Epithelial cell of proximal tubule (primary cell): Measurements from ENCODE around the gene MARS1. TPM values are rescaled to one million over a fixed set of nuclear protein-coding genes. Genes with fewer than 3 reads are reported as not detected.

Experiments
- DNase-seq: peaks from one replicate; pipeline ENCODE4 v3.0.0-alpha.2; 2011; ENCODE audit warnings: low read depth
- H3K4me3 ChIP-seq: 2 replicates; pipeline ENCODE4 v1.5.1; 2011; ENCODE audit warnings: low read depth, mild to moderate bottlenecking, low read length
- CTCF ChIP-seq: conservative IDR thresholded peaks from 2 replicates; pipeline ENCODE4 v1.5.1; 2012; ENCODE audit warnings: low read depth, mild to moderate bottlenecking, low read length
- total RNA-seq: library from RNA; depleted of rRNA; stranded (reverse); fragments of >200 nt; gene quantifications from 2 replicates; pipeline ENCODE4 v1.2.3, GENCODE V29; 2015

The MARS1 gene
- total RNA-seq, 1 donor from 2014 or later: 107 TPM

- no peak for TF ChIP-seq CTCF
- H3K4me3 ChIP-seq: no peak overlapping the region
Measured at GRCh38 chr12:57563358-57563757, 75.5 kb downstream of the MARS1 start.

GRCh38 chr12:57564178-57564740 is 76.4 kb downstream of the MARS1 start:
- no peak for TF ChIP-seq CTCF
- H3K4me3 ChIP-seq: no peak overlapping the region
- no peak for DNase-seq

More at GRCh38 chr12:57563358-57563757, 75.5 kb downstream of the MARS1 start:
- DNase-seq: no peak

Other genes starting within 250 kb of the MARS1 start
- not detected in 2 replicates for gene STAC3, start 236.9 kb upstream of the MARS1 start, total RNA-seq
- 10.5 and 12.5 TPM in 2 replicates for gene R3HDM2, start 57.0 kb upstream of the MARS1 start, total RNA-seq
- gene INHBC, start 53.3 kb upstream of the MARS1 start, total RNA-seq: not detected in 2 replicates
- 0.29 TPM in 1 of 2 replicates, not detected in the other for gene INHBE, start 32.8 kb upstream of the MARS1 start, total RNA-seq
- gene GLI1, start 28.3 kb upstream of the MARS1 start, total RNA-seq: 0.51 TPM in 1 of 2 replicates, not detected in the other
- gene ARHGAP9, start 8.2 kb upstream of the MARS1 start, total RNA-seq: 0.29 and 1.2 TPM in 2 replicates
- 13.5 and 20.2 TPM in 2 replicates for gene DDIT3, start 32.4 kb downstream of the MARS1 start, total RNA-seq
- gene MBD6, start 34.8 kb downstream of the MARS1 start, total RNA-seq: 3.5 and 6.3 TPM in 2 replicates
- 140 and 202 TPM in 2 replicates for gene DCTN2, start 59.1 kb downstream of the MARS1 start, total RNA-seq
- 0.46 and 0.51 TPM in 2 replicates for gene KIF5A, start 62.0 kb downstream of the MARS1 start, total RNA-seq
- gene PIP4K2C, start 103.1 kb downstream of the MARS1 start, total RNA-seq: 34.2 and 46.6 TPM in 2 replicates
- gene DTX3, start 116.8 kb downstream of the MARS1 start, total RNA-seq: 8.0 and 8.1 TPM in 2 replicates
- gene ARHGEF25, start 123.4 kb downstream of the MARS1 start, total RNA-seq: 1.3 and 6.2 TPM in 2 replicates
- gene B4GALNT1, start 145.1 kb downstream of the MARS1 start, total RNA-seq: 0.14 and 0.69 TPM in 2 replicates
- 92.7 and 101 TPM in 2 replicates for gene OS9, start 206.1 kb downstream of the MARS1 start, total RNA-seq